PC-9 (cell line): ENCODE measurements around the gene CD37. TPM values are rescaled to one million over a fixed set of nuclear protein-coding genes. Genes with fewer than 3 reads are reported as not detected.

Experiments
- BruUV-seq: library from RNA; stranded (reverse); fragments of 400-500 nt; replicated peaks from 2 replicates; lab custom pipeline; 2021; lab: Mats Ljungman, UMichigan
- CTCF ChIA-PET: fragments of 300-600 bp; sonication (Branson Sonifier 250); formaldehyde crosslinking; loops from one replicate; lab custom pipeline; 2022; ENCODE audit warnings: antibody characterized with exemption; lab: Charles Lee
- POLR2A ChIA-PET: fragments of 300-600 bp; sonication (Branson Sonifier 250); formaldehyde crosslinking; loops from one replicate; lab custom pipeline; 2022; ENCODE audit warnings: antibody characterized with exemption; ENCODE audit not compliant: unreplicated experiment; lab: Charles Lee
- DNase-seq, 2 experiments: peaks; one replicate each; pipeline versions ENCODE4 v3.0.0 to v3.0.0-alpha.2; 2015 to 2022; ENCODE audit warnings: mixed read lengths in 1 of 2
- H2AFZ ChIP-seq: fragments of 200-600 bp; sonication (generic); 2 replicates; pipeline ENCODE4 v1.8.1; 2017; ENCODE audit warnings: antibody characterized with exemption
- H3F3A ChIP-seq: fragments of 200-600 bp; sonication (generic); 2 replicates; pipeline ENCODE4 v1.8.1; 2017; ENCODE audit warnings: antibody characterized with exemption, mild to moderate bottlenecking, low read depth; ENCODE audit not compliant: insufficient read depth
- H3K27ac ChIP-seq: fragments of 200-600 bp; sonication (generic); 2 replicates; pipeline ENCODE4 v1.6.1; 2016; ENCODE audit warnings: mixed run types
- H3K27me3 ChIP-seq: fragments of 200-600 bp; sonication (generic); 2 replicates; pipeline ENCODE4 v1.6.1; 2016; ENCODE audit warnings: low read depth, mixed run types; ENCODE audit not compliant: insufficient read depth
- H3K36me3 ChIP-seq: fragments of 200-600 bp; sonication (generic); 2 replicates; pipeline ENCODE4 v1.6.1; 2016; ENCODE audit warnings: low read depth, mixed run types
- H3K4me1 ChIP-seq: fragments of 200-600 bp; sonication (generic); replicated peaks from 2 replicates; pipeline ENCODE4 v1.6.1; 2016; ENCODE audit warnings: mixed run types; ENCODE audit not compliant: insufficient read depth
- H3K4me2 ChIP-seq: fragments of 200-600 bp; sonication (generic); 2 replicates; pipeline ENCODE4 v1.6.1; 2017; ENCODE audit warnings: mixed run types
- H3K4me3 ChIP-seq: fragments of 200-600 bp; sonication (generic); 2 replicates; pipeline ENCODE4 v1.6.1; 2016; ENCODE audit warnings: mixed run types
- H3K79me2 ChIP-seq: fragments of 200-600 bp; sonication (generic); 2 replicates; pipeline ENCODE4 v1.6.1; 2017; ENCODE audit warnings: low read depth, mixed run types
- H3K9me2 ChIP-seq: fragments of 200-600 bp; sonication (generic); 2 replicates; pipeline ENCODE4 v1.8.1; 2017; ENCODE audit warnings: mild to moderate bottlenecking; ENCODE audit not compliant: insufficient read depth
- H3K9me3 ChIP-seq: fragments of 200-600 bp; sonication (generic); 2 replicates; pipeline ENCODE4 v1.8.1; 2016; ENCODE audit warnings: low read depth; ENCODE audit not compliant: insufficient read depth
- H4K20me1 ChIP-seq: fragments of 200-600 bp; sonication (generic); 2 replicates; pipeline ENCODE4 v1.8.1; 2017; ENCODE audit not compliant: insufficient read depth
- EZH2 ChIP-seq: fragments of 200-600 bp; sonication (generic); IDR thresholded peaks from 2 replicates; pipeline ENCODE4 v1.8.0; 2017; ENCODE audit warnings: antibody characterized with exemption, low read depth
- intact Hi-C: fragments of 100-400 bp; cut with micrococcal nuclease; formaldehyde crosslinking; loops from one replicate; pipeline ENCODE4 v1.10.0; 2022; ENCODE audit not compliant: unreplicated experiment
- total RNA-seq: library from RNA; stranded (reverse); gene quantifications from 2 replicates; pipeline ENCODE4 v1.2.3, GENCODE V29; 2021
- TF ChIP-seq, protein P1 (sequence below): fragments of 200-600 bp; sonication (generic); conservative IDR thresholded peaks from 2 replicates; pipeline ENCODE4 v1.6.1; 2017; ENCODE audit warnings: mixed run types, antibody characterized with exemption, mild to moderate bottlenecking, moderate library complexity

The CD37 gene
- total RNA-seq, 1 experiment from 2014 or later, result not detected

- no peak for DNase-seq
- H3K27ac ChIP-seq, result no peak overlapping the region
- CTCF ChIA-PET, result no interaction called here
- POLR2A ChIA-PET, result no interaction called here
- no peaks in the 10 kb centered on the region for H3K4me1 ChIP-seq
- no peak overlapping the region for H3K4me2 ChIP-seq
- no peak overlapping the region for H3K4me3 ChIP-seq
- no peaks in the 10 kb centered on the region for H3K9me2 ChIP-seq
- TF ChIP-seq, protein P1, sequence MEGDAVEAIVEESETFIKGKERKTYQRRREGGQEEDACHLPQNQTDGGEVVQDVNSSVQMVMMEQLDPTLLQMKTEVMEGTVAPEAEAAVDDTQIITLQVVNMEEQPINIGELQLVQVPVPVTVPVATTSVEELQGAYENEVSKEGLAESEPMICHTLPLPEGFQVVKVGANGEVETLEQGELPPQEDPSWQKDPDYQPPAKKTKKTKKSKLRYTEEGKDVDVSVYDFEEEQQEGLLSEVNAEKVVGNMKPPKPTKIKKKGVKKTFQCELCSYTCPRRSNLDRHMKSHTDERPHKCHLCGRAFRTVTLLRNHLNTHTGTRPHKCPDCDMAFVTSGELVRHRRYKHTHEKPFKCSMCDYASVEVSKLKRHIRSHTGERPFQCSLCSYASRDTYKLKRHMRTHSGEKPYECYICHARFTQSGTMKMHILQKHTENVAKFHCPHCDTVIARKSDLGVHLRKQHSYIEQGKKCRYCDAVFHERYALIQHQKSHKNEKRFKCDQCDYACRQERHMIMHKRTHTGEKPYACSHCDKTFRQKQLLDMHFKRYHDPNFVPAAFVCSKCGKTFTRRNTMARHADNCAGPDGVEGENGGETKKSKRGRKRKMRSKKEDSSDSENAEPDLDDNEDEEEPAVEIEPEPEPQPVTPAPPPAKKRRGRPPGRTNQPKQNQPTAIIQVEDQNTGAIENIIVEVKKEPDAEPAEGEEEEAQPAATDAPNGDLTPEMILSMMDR, result no peak
- no peak for TF ChIP-seq EZH2
- H4K20me1 ChIP-seq, result no peaks in the 10 kb centered on the region; the same call in 1 of the 2 replicates
- no peak overlapping the region for H2AFZ ChIP-seq
- H3K36me3 ChIP-seq, result no peaks in the 10 kb centered on the region
- no peaks in the 10 kb centered on the region for H3K27me3 ChIP-seq
- H3F3A ChIP-seq, result no peaks in the 10 kb centered on the region; the same call in 1 of the 2 replicates
- intact Hi-C loops, result no loop called here
- no peaks in the 10 kb centered on the region for H3K9me3 ChIP-seq
- BruUV-seq, result no TSS peak
- H3K79me2 ChIP-seq, result no peaks in the 10 kb centered on the region
Observed at GRCh38 chr19:49356382-49356781, 21.2 kb downstream of the CD37 start.

DNA sequence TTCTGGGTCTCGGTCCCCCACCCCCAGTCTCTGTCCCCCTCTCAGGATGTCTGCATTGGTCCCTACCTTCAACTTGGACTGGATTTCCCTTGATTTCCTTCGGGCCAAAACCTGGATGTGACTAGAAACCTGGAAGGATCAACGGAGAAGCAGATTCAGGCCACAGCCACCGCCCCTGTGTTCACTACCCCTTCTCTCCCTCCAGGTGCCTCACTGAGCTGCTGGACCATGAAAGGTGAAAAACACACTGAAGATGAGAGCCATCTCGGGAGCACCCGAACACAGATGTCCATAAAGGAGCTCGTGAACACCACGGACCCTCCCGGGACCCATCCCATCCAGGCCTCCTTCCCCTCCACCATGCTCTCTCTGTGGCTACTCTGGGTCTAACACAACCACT, 22.0 kb downstream of the CD37 start:
- Histone ChIP-seq H4K20me1 (no peaks in the 10 kb centered on the region; the same call in 1 of the 2 replicates), H3K36me3 (no peaks in the 10 kb centered on the region), H3K4me3 (no peak overlapping the region), H3K9me3 (no peaks in the 10 kb centered on the region), H3K9me2 (no peaks in the 10 kb centered on the region), H2AFZ (no peak overlapping the region), H3K27me3 (no peaks in the 10 kb centered on the region), H3F3A (no peaks in the 10 kb centered on the region; the same call in 1 of the 2 replicates), H3K4me2 (no peak overlapping the region), H3K79me2 (no peaks in the 10 kb centered on the region), H3K27ac (no peak overlapping the region), H3K4me1 (no peaks in the 10 kb centered on the region)
- intact Hi-C loops, result no loop called here
- ChIA-PET CTCF (no interaction called here), POLR2A (no interaction called here)
- no peak for DNase-seq
- no peak for TF ChIP-seq EZH2
- TF ChIP-seq, protein P1, result no peak
- BruUV-seq, result no TSS peak

GRCh38 chr19:49359851-49360820, 24.9 kb downstream of the CD37 start:
- H3K79me2 ChIP-seq, result no peaks in the 10 kb centered on the region
- TF ChIP-seq, protein P1, result no peak
- no peak for TF ChIP-seq EZH2
- POLR2A ChIA-PET, result no interaction called here
- H3K4me2 ChIP-seq, result no peak overlapping the region
- no peaks in the 10 kb centered on the region; the same call in 1 of the 2 replicates for H4K20me1 ChIP-seq
- BruUV-seq, result TSS peak; percentile 44
- H3K4me3 ChIP-seq, result no peak overlapping the region
- no peak overlapping the region for H3K27ac ChIP-seq
- H2AFZ ChIP-seq, result no peak overlapping the region
- intact Hi-C loops, result no loop called here
- H3K4me1 ChIP-seq, result 0 out of 2 replicates have a peak, but pooled peaks cover 10% of the 10 kb centered on the region
- H3K27me3 ChIP-seq, result no peaks in the 10 kb centered on the region
- no peaks in the 10 kb centered on the region for H3K9me2 ChIP-seq
- H3K9me3 ChIP-seq, result no peaks in the 10 kb centered on the region
- H3F3A ChIP-seq, result peaks cover 5% of the 10 kb centered on the region; the same call in 1 of the 2 replicates
- DNase-seq, result no peak
- no peaks in the 10 kb centered on the region for H3K36me3 ChIP-seq
- CTCF ChIA-PET, result interaction anchor here (0.6 kb wide), 1 partner anchor 91 kb away, joined by 3 read pairs; no protein-coding TSS in a partner anchor
